IMR-90 (cell line): ENCODE data around the gene DHRS7.

ENCODE experiments used
- CEBPB ChIP-seq: IDR thresholded peaks from 2 replicates; pipeline ENCODE4 v1.6.1; 2012; ENCODE audit warnings: low read depth, low read length, improper control_type of control experiment
- POLR2A ChIP-seq: IDR thresholded peaks from 2 replicates; pipeline ENCODE4 v1.6.1; 2012; ENCODE audit warnings: mild to moderate bottlenecking, low read depth, low read length
- RFX5 ChIP-seq: IDR thresholded peaks from 2 replicates; pipeline ENCODE4 v1.8.0; 2012; ENCODE audit warnings: low read depth, mild to moderate bottlenecking, low read length, moderate library complexity
- SMC3 ChIP-seq: fragments of 150-350 bp; IDR thresholded peaks from 2 replicates; pipeline ENCODE4 v1.6.1; 2016; ENCODE audit warnings: low read depth, mild to moderate bottlenecking, antibody characterized with exemption, low read length, moderate library complexity
- TF ChIP-seq, protein P1 (sequence below): conservative IDR thresholded peaks from 2 replicates; pipeline ENCODE4 v1.5.1; 2012; ENCODE audit warnings: mild to moderate bottlenecking, low read depth, low read length, improper control_type of control experiment

DNA sequence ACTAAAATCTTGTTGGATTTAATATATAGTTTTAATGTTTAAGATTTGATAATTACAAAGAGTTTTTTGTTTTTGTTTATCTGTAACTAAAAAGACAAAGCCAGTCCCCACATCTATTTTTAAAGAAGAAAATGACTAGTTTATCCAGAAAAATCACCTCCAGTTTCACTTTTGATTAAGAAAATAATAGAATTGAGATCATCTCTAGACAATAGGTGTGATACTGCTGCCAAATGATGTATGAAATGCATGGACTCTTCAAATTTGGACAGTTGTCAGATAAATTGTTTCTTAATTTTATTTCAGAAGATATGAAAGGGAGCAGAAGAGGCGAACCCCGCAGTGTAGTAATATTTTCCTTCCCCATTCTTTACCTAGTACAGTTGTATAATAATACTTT, 53.5 kb downstream of the DHRS7 start:
- no peak for TF ChIP-seq CEBPB
- TF ChIP-seq SMC3, result no peak
- TF ChIP-seq, protein P1, sequence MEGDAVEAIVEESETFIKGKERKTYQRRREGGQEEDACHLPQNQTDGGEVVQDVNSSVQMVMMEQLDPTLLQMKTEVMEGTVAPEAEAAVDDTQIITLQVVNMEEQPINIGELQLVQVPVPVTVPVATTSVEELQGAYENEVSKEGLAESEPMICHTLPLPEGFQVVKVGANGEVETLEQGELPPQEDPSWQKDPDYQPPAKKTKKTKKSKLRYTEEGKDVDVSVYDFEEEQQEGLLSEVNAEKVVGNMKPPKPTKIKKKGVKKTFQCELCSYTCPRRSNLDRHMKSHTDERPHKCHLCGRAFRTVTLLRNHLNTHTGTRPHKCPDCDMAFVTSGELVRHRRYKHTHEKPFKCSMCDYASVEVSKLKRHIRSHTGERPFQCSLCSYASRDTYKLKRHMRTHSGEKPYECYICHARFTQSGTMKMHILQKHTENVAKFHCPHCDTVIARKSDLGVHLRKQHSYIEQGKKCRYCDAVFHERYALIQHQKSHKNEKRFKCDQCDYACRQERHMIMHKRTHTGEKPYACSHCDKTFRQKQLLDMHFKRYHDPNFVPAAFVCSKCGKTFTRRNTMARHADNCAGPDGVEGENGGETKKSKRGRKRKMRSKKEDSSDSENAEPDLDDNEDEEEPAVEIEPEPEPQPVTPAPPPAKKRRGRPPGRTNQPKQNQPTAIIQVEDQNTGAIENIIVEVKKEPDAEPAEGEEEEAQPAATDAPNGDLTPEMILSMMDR, result no peak
- TF ChIP-seq RFX5, result no peak
- TF ChIP-seq POLR2A, result no peak
